H1 (cell line): ENCODE measurements around the gene TEX10. TPM values are rescaled to one million over a fixed set of nuclear protein-coding genes. Genes with fewer than 3 reads are reported as not detected.

Experiments
- NANOG ChIP-seq: IDR thresholded peaks from 2 replicates; pipeline ENCODE4 v1.6.1; 2011; ENCODE audit warnings: low read length, low read depth, mild to moderate bottlenecking, inconsistent platforms; ENCODE audit not compliant: insufficient read depth, poor library complexity, severe bottlenecking
- SIRT6 ChIP-seq: IDR thresholded peaks from one replicate; pipeline ENCODE4 v1.7.1; 2012; ENCODE audit warnings: low read length, inconsistent platforms
- polyA plus RNA-seq, 7 experiments: library from polyadenylated mRNA; depleted of rRNA in 3 of 7; stranded (reverse) in 5 of 7; unstranded in 2 of 7; fragments of >200 nt in 5 of 7; fragments of 200-250 nt in 2 of 7; gene quantifications; 1 replicate in 5 of 7; 2 replicates in 1 of 7; 4 replicates in 1 of 7; pipeline versions ENCODE4 v1.2.1 to v1.2.3, GENCODE V29; 2011 to 2013; ENCODE audit warnings: missing spikeins in 2 of 7, mixed read lengths in 2 of 7
- total RNA-seq: library from RNA; stranded (reverse); fragmentation: NEBNext Ultra II Directional; extraction: Animal tissue kit (Norgen Biotek cat#: 25700); gene quantifications from 2 replicates; pipeline ENCODE4 v1.2.1, GENCODE V29; 2021

TEX10 gene
- total and polyA plus RNA-seq, 2 of the 8 experiments (the other 6 are each of a cell fraction or from before 2014, with no cell fraction given): 46.9 to 81.0 TPM

DNA sequence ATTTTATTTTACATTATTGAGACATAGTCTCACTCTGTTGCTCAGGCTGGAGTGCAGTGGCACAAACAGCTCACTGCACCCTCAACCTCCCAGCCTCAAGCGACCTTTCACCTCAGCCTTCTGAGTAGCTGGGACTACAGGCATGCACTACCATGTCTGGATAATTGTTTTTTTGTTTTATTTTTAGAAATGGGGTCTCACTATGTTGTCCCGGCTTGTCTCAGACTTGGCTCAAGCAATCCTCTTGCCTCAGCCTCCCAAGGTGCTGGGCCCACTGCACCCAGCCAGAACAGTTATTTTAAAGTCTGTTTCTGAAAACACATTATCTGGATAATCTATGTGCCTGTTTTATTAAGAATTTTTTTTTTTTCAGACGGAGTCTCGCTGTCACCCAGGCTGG is 62.0 kb downstream of the TEX10 start (continued):
- TF ChIP-seq NANOG: no peak
- TF ChIP-seq SIRT6: no peak
